Activated CD4-positive, CD25-positive, alpha-beta regulatory T cell treated with anti-CD3 and anti-CD28 coated beads, Interleukin-2, amount 50 U/mL, for 24 hours (primary cell): ENCODE measurements around the gene DNAAF5.

Experiments
- ATAC-seq, 2 donors: fragments of 150-1000 bp; cut with Tn5 transposase; one replicate each; pipeline ENCODE4 v1.10.0; 2021; ENCODE audit warnings: mild to moderate bottlenecking in 1 of 2, moderate library complexity in 1 of 2

The DNAAF5 gene

DNA sequence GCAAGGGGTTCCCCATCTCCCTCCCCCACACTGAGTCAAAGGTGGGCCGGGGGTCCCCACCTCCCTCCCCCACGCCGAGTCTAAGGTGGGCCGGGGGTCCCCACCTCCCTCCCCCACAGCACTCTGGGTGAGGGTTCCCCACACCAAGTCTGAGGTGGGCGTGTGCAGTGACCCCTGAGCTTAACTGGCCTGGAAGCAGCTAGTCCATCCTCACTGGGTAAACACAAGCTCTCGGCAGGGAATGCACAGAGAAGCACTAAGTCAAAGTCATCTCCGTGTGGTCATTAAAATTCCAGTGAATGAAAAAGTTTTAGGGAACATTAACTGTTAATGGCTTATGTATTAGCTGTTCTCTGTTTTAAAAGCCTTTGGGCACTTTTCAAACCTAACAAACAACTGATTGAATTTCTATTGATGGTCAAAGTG is 44.3 kb downstream of the DNAAF5 start:
- ATAC-seq = no peak

DNA sequence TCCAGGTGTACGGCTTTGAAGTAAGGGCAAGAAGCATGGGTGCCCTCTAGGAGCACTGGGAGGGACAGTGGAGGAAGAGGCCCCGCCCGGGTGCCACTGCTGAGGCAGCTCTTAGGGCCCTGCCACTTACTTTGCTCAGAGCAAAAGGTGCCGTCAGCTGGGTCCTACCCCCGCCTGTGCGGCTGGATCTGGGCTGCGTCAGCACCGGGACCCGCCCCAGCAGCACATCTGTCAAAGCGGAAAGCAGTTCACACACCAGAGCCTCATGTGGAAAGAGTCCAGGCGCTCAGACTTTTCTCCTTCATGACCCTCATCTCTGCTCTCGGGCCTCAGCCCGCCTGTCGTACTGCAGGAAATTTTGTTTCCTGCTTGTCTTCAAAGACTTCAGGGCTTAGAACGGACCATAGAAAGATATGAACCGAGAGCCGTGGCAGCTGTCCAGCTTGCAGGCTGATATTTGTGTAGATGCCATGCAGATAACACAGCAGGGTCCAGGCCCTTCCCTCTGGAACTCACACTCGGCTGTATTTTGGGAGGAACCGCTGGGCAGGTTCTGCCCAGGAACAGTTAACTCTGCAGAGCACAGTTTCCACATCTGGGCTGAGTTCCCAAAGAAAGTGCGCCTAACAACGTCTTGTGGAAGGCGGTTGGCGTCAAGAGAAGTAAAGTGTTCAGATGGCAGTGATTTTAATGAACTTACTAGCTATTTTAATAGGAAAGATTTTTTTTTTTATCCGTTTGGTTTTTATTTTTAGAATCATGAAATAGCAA is 44.9 kb downstream of the DNAAF5 start:
- no peak for ATAC-seq

DNA sequence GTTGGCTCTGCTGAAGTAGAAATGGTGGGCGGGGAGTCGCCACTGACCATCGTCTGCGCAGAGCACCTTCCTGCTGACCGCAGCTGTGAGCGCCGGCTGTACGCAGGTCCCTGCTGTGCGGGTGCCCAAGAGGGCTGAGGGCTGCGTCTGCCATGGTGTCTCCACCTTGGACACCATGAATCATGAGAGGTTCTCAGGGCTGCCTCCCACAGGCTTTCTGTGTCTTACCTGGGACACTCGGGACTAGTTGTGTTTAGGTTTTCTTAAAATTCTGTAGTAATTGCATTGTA is 45.5 kb downstream of the DNAAF5 start:
- no peak for ATAC-seq

DNA sequence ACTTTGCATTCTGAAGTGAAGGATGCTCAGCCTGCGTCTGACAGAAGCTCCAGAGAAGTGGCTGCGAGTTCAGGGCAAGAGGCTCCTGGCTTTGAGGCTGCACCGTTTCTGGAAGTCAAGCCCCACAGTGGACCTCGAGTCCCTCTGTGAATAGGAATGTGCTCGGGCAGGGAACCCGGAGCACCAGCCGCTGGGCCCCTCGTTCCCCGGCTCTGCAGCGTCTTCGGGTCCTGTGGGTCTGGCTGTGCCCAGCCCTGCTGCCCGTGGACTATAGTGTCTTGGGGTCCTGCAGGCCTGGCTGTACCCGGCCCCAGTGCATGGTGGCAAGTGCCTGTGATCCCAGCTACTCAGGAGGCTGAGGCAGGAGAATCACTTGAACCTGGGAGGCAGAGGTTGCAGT is 45.9 kb downstream of the DNAAF5 start:
- no peak for ATAC-seq

DNA sequence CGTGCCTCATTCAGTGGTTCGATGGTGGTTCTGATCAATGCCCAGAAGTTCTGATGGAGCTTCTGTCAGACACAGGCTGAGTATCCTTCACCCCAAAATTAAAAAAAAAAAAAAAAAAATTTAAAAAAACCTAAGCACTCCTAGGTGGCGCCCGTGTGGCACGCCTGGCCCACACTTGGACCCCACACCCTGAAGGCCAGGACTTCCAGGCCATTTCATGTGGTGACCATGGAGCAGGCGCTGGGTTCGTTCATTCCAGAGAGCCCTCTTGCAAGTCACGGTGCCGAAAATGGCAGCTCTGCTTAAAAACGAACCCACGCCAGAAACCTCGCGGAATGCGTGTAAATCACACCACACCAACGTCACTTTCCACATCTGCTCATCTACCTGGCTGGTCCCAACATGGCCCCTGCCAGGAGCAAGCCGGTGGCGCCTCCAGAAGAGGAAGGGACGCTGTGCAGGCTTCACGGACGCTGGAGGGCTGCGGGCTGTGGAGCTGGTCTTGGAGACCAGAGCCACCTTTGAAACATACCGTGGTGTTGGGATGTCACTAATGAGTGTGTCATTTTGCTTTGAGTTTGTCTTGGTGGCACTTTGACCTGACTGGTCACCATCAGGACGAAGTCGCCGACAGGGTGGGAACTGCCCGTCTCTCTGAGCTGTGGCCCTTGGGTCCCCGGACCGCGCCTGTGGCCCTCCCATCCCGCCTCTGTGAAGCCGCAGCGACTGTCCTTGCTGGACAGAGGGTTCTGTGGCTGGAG is 46.5 kb downstream of the DNAAF5 start:
- no peak for ATAC-seq

DNA sequence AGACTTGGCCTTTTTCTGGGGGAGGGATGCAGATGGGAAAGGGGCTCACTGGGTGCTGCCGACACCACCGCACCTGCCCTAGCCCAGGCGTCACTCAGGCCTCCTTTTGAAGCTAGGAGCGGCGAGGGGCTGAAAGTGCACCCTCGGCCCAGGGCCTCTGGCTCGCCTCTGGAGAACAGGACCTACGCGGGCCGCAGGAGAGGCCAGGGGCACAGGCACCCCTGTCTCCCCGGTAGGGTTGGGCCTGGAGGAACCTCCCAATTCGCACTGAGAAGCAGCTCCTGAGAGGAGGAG is 47.1 kb downstream of the DNAAF5 start:
- no peak for ATAC-seq

DNA sequence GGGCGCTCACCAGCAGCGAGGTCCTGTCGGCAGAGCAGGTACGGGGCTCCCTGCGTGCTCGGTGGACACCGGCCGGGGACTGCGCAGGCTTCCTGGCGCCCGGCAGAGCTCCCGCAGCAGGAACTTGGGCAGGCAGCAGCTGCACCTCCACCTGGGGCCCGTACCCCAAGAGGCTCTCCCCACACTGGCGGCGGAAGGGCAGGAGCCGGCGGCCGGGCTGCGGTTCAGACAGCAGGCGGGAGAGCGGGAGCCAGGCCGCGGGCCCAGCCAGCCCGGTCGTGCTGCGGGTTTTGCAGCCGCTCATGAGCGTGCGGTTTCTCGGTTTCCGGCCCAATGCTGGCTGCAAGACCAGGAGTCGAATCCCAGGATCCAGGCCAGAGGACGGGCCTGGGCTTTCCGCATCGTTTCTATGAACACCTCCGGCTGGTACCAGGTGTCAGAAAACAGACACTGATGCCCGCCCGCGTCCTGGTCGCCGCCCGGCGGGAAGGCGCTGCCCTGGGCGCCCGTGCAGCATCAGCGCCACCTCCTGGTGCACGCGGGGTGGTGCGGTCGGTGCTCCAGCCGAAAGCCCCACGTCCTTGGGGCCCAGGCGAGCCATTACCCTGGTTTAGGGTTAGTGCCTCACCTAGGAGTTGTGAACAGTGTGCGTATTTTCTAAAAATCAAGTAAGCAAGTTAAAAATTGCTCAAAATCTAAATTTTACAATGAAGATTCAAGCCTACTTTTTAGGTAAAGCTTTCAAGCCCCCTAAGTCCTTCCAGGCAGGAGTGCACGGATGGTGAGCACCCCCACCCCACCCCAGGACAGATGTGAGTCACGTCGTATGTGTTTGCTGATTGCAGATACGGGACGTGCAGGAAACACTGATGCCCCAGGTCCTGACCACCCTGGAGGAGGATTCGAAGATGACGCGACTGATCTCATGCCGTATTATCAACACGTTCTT is 47.9 kb downstream of the DNAAF5 start:
- ATAC-seq = peak; percentile 69 to 71

DNA sequence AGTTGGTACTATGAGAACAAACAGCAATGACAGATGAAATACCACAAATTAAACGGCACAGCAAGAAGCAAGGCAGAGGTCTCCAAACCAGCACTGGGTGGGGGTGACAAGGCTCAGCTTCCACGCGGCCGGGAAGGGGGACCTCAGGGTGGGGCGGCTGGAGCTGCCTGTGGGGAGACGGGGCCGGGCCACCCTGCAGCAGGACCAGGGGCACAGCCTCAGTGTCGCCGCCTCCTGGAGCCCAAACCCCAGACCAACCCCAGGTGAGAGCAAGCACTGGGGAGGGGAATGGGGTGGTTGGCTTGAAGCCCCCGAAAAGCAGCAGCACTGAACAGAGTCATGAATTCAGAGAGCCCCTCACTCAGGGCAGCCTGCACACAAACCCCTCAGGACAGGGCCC is 49.9 kb downstream of the DNAAF5 start:
- no peak for ATAC-seq

DNA sequence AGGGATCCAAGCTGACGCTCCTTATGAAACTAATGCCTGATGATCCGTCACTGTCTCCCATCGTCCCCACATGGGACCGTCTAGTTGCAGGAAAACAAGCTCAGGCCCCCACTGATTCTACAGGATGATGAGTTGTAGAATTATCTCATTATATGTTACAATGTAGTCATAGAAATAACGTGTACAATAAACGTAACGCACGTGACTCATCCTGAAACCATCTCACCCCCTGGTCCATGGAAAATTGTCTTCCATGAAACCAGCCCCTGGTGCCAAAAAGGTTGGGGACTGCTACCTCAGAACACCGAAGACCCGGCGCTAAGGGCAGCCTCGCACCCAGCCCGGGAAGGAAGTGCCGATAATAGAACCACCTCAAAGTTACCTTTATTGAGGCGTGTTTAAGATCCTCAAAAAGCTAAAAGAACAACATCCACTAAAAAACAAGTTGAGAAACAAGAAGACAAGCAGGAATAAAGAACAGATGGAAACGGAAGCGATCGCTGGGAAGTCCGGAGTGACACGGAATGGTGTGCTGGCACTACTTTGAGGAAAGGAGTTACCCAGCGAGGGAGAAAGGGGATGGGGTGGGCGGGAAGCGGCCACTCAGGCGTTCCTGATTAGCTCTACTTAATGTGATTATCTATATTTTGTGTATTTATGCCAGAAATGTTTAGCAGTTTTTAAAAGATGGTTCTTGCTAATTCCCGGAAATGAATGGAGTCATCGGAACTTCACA is 50.7 kb downstream of the DNAAF5 start:
- ATAC-seq = no peak

DNA sequence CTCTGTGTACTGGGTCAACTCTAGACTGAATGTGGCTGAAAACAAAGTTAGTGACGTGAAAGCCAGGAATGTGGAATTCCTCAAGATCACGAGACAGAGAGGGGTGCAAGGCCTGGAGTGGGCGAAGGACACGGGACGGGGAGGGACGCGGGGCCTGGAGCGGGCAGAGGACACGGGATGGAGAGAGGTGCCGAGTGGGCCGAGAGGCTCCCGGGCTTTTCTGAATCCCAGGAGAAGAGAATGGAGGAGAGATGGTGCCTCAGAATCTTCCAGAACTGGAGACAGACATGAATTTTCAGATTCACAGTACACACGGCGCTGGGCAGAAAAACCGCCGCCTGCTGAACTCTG is 51.2 kb downstream of the DNAAF5 start:
- ATAC-seq = no peak

DNA sequence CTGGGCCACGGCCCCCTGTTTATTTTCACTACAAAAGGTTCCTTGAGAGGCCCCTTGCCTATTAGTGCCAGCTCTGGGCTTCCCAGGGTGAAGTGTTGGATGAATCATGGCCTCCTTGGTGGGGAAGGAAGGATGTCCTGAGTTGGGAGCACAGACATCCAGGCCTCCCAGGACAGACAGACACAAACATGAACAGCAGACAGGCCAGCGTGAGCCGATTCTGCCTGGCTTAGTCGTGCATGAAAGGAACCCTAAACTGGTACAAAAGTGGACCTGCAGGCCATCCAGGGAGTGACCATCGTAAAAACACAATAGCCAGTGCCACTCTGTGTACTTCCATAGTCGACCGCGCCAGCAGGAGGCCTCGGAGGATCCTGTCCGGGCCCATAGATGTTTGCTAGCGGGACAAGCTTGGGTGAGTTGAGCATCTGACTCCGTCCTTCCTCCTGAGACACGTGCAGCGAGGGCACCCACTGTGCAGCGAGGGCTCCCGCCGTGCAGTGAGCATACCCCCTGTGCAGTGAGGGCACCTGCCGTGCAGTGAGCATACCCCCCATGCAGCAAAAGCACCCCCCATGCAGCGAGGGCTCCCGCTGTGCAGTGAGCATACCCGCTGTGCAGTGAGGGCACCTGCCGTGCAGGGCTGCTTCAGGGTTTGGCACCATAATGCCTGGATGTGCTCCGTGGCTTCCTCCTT is 51.9 kb downstream of the DNAAF5 start:
- no peak for ATAC-seq

DNA sequence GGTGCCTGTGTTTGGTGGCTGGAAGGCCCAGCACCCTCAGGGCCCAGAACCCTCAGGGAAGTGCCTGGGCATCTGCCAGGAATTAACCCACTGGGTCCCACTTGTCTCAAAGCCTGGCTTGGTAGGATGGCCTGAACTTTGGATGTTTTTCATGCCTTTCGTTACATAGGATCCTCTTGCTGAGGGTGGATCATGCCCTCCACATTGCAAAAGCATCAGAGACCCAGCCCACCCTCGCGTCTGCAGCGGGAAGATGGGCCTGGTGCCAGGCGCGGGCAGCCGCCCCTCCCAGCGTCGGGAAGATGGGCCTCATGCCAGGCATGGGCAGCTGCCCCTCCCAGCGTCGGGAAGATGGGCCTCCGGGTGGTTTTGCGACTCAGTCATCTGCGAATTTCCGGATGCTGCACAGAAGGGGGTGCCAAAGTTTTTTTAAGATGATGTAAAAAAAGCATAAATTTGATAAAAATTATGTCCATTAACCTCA is 52.5 kb downstream of the DNAAF5 start:
- no peak for ATAC-seq

DNA sequence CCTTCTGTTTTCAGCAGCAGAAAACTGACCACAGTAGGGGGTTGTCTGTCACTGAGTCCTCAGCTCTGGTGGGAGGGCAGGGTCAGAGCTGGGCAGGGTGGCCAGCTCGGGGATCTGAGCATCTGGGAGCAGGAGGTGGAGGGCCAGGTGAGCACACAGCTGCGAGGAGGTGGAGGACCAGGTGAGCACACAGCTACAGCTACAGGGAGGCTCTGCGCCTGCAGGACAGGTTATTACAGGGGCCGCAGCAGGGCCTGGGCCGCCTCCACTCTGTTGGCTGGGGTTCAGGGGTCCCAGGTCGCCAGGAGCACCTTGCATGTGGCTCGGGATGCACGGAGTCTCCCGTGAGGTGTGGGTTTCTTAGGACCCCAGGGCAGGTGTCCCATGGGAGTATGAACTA is 53.0 kb downstream of the DNAAF5 start:
- no peak for ATAC-seq

DNA sequence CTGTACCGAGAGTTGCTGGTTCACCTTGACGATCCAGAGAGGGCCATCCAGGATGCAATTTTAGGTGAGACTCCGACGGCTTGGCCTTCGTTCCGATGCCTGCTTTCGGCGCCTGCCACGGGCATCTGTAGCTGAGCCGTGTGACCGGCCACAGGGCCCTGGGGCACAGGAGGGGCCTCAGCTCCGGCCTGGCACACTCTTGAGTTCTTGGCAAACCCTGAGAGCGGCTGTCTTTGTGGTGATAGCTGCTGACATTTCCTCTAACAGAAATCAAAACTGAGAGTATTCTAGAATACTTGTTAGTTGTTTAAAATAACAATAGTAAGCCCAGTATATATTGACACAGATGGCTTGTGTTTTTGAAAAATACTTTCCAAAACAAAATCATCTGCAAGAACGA is 53.6 kb downstream of the DNAAF5 start:
- ATAC-seq = no peak

DNA sequence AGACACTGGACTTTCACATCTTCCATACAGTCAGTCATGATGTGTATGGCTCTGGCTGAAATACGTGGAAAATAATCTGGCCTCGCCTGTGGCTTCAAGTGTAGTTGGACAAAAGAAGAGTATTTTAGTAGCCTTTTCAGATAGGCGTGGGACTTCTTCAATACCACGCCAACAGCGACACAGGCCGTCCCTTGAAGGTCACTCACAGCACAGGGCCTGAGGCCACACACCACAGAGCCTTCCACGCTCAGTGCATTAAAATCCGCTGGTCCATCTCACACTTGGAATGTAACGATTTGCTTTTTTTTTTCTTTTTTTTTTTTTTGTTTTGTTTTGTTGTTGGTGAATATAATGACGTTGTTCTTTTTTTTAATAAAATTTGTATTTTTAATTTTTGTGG is 54.0 kb downstream of the DNAAF5 start:
- no peak for ATAC-seq

DNA sequence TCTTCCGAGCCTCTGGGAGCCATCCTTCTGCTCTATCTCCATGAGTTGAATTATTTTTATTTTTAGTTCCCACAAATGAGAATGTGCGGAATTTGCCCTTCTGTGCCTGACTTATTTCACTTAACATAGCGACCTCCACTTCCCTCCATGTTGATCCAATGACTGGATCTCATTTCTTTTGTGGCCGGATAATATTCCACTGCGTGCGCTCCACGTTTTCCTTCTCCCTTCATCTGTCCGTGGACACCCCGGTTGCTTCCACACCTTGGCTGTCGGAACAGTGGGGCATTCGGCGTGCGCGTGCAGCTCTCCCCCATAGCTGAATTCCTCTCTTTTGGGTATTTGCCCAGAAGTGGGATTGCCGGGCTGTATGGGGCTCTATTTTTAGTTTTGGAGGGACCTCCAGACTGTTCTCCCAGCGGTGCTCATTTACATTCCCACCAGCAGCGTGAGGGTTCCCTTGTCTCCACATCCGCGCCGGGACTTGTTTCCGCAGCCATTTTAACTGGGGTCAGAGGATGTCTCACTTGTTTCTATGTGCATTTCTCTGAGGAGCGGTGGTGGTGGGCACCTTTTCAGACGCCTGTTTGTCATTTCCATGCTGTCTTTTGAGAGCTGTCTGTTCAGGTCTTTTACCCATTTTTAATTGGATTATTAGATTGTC is 54.8 kb downstream of the DNAAF5 start:
- no peak for ATAC-seq

DNA sequence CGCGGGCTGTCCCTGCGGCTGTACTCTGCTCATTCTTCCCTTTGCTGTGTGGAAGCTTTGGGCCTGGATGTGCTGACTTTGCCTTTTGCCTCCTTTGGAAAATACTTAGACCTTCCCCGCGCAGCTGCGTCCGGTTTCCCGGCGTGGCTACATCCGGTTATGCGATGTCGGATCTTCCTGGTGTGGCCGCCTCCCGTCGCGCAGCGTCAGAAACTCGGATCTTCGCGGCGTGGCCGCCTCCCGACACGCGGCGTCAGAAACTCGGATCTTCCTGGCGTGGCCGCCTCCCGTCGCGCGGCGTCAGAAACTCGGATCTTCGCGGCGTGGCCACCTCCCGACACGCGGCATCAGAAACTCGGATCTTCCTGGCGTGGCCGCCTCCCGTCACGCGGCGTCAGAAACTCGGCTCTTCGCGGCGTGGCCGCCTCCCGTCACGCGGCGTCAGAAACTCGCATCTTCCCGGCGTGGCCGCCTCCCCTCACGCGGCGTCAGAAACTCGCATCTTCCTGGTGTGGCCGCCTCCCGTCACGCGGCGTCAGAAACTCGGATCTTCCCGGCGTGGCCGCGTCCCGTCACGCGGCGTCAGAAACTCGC is 55.5 kb downstream of the DNAAF5 start:
- ATAC-seq = no peak

DNA sequence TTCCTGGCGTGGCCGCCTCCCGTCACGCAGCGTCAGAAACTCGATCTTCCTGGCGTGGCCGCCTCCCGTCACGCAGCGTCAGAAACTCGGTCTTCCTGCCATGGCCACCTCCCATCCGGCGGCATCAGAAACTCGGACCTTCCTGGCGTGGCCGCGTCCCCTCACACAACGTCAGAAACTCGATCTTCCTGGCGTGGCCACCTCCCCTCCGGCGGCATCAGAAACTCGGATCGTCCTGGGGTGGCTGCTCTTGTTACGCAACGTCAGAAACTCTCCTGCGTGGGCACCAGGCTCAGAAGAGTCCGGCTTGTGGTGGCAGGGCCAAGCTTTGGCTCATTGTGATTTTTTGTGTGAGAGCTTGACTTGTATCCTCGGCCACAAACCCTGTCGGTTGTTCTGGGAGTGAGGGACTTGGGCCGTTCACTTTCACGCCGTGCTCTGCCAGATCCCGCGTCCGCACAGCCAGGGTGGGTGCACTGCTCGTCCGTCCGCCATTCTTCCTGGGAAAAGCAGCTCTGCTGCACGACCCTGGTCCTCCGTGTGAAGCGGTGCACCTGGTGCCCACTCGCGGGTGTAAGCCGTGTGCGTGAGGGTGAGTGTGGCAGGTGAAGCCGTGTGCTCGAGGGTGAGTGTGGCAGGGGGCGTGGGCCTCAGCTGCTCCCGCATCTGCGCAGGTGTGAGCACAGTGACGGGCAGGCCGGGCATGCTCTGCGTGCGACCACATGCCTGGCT is 56.4 kb downstream of the DNAAF5 start:
- no peak for ATAC-seq

DNA sequence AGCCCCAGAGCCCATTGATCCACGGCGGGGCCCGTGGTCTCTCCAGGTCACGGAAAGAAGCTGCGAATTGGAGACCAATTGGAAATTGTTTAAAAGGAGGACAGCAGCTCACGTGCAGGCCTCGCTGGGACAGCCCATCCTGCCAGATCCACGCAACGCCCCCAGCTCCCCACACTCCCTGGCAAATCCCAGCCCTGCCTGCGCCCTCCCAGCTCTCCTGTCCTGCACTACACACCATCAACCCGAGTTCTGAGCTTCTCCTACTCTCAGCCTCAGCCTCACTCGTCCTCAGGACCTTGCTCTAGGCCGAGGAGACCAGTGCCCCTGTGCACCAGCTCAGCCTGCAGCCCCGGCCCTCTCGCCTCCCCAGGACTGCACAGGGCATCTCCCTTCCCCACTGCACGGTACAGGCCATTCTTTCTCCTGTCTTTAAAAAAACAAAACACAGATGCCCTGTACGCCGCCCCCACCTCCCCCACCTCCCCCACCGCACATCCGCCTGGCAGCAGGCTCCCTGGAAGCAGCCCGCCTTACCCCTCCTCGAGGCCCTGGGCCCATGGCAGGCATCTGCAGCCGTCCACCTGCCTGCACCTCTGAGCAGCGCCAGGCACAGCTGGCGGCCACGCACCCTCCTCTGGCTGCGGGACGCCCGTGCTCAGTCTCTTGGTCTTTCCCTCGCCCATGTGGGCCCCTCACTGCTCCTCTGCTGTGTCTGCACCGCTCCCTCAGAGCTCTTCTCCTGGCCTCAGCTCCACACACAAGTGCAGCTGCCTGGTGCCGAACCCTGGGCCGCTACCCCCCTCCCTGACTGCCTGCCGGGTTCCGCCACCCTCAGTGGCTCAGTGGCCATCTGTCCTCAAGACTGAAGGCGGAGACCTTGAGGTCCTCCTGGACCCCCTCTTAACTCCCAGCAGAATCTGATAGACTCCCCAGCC is 57.3 kb downstream of the DNAAF5 start:
- no peak for ATAC-seq
